Ovary (tissue), 3 donors: ENCODE measurements around the gene PDE8A.

Source experiments
- CTCF ChIP-seq, 3 donors: fragments of 450-650 bp in 2 of 3; fragments of 200-600 bp in 1 of 3; IDR thresholded peaks; one replicate each; pipeline versions ENCODE4 v1.5.1 to v1.8.0; 2016 to 2022; ENCODE audit warnings: antibody characterized with exemption in 3 of 3, mild to moderate bottlenecking in 1 of 3
- EP300 ChIP-seq: sonication (generic); formaldehyde crosslinking; IDR thresholded peaks from one replicate; pipeline ENCODE4 v1.6.1; 2017; ENCODE audit warnings: antibody characterized with exemption
- POLR2A ChIP-seq: fragments of 450-650 bp; IDR thresholded peaks from one replicate; pipeline ENCODE4 v1.6.1; 2017; ENCODE audit warnings: antibody characterized with exemption, mild to moderate bottlenecking, moderate library complexity
- donor health status: DM: no; HTN: no; CAD: no.

DNA sequence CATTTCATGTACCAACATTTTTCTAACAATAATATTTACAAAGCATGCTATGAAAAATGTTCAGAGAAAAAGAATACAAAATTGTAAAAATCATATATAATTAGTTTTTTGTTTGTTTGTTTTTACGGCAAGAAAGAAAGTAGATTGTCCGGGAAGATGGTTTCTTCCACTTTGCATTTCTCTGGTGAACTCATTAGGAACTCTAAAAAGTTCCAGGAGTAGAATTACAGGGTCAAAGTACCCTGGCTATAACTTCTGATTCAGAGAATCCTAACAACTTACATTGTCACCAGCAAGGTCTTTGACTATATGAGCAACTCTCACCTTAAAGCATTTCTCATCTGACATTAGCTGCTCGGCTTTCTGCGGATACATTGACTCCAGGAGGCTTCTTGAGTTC, 196.7 kb downstream of the PDE8A start:
- TF ChIP-seq EP300 (no peak), CTCF (IDR thresholded peaks at IDR 0.05) (no peak), POLR2A (no peak)
